Measurements from ENCODE around the gene DAND5.
"Not testable (repeated sequence)": the region's sequence is repeated elsewhere in the genome, so short reads cannot be mapped to it uniquely, and the experiment has no call there.

Gene DAND5

GRCh38 chr19:12946092-12946721 lies 23.2 kb upstream of the DAND5 start:
- DNase-seq: no peak

- no peak for DNase-seq
Measured at GRCh38 chr19:12946731-12947496, 22.5 kb upstream of the DAND5 start.

GRCh38 chr19:12947702-12948611 lies 21.4 kb upstream of the DAND5 start:
- DNase-seq: no peak

GRCh38 chr19:12948612-12949362 lies 20.6 kb upstream of the DAND5 start:
- DNase-seq: no peak

- DNase-seq: no peak
Measured at GRCh38 chr19:12949363-12950283, 19.8 kb upstream of the DAND5 start.

GRCh38 chr19:12952050-12952449 lies 17.3 kb upstream of the DAND5 start:
- not testable (repeated sequence) for DNase-seq

GRCh38 chr19:12952488-12953137 lies 16.8 kb upstream of the DAND5 start:
- DNase-seq: no peak

GRCh38 chr19:12953138-12953798 lies 16.1 kb upstream of the DAND5 start:
- DNase-seq: no peak

- DNase-seq: no peak
Measured at GRCh38 chr19:12953799-12954611, 15.4 kb upstream of the DAND5 start.

- DNase-seq: no peak
Measured at GRCh38 chr19:12954612-12954962, 14.8 kb upstream of the DAND5 start.

- DNase-seq: not testable (repeated sequence)
Measured at GRCh38 chr19:12955575-12955974, 13.8 kb upstream of the DAND5 start.

GRCh38 chr19:12955996-12956395 lies 13.4 kb upstream of the DAND5 start:
- DNase-seq: no peak

GRCh38 chr19:12956446-12957388 lies 12.7 kb upstream of the DAND5 start, which contains the start of gene GADD45GIP1:
Gene GADD45GIP1 (minus strand): TSS chr19:12957223. CDS start chr19:12957212, 11 bp downstream.
- no peak for DNase-seq

- not testable (repeated sequence) for DNase-seq
Measured at GRCh38 chr19:12957389-12957952, 11.9 kb upstream of the DAND5 start.

- DNase-seq: no peak
Measured at GRCh38 chr19:12959481-12959880, 9.9 kb upstream of the DAND5 start.

- DNase-seq: peak; percentile 14
Measured at GRCh38 chr19:12965017-12965811, 4.2 kb upstream of the DAND5 start.

- no peak for DNase-seq
Measured at GRCh38 chr19:12965812-12966135, 3.6 kb upstream of the DAND5 start.
